HUDEP-2 (cell line): ENCODE results near the gene DLL4.

Experiments
- DNase-seq, 76 experiments: peaks; one replicate each; lab custom pipeline; 2025; ENCODE audit not compliant: unreplicated experiment in 76 of 76; lab: John Stamatoyannopoulos, UW

Gene DLL4

GRCh38 chr15:40984964-40985363 is 55.8 kb downstream of the DLL4 start:
- DNase-seq: no peak

GRCh38 chr15:40985541-40986330 is 56.6 kb downstream of the DLL4 start:
- DNase-seq: no peak

- DNase-seq: no peak
Measured at GRCh38 chr15:40986820-40987219, 57.7 kb downstream of the DLL4 start.

- DNase-seq: no peak
Measured at GRCh38 chr15:40988156-40988555, 59.0 kb downstream of the DLL4 start.
